COLO829 (cell line): ENCODE data around the gene SLC28A2.
A peak's percentile ranks its signal among the peaks of the same experiment; 100 is the strongest.
"Not testable (repeated sequence)": the region's sequence is repeated elsewhere in the genome, so short reads cannot be mapped to it uniquely, and the experiment has no call there.

Experiments used
- DNase-seq: peaks from one replicate; pipeline ENCODE4 v3.0.0; 2012; ENCODE audit warnings: low spot score

Gene SLC28A2

DNA sequence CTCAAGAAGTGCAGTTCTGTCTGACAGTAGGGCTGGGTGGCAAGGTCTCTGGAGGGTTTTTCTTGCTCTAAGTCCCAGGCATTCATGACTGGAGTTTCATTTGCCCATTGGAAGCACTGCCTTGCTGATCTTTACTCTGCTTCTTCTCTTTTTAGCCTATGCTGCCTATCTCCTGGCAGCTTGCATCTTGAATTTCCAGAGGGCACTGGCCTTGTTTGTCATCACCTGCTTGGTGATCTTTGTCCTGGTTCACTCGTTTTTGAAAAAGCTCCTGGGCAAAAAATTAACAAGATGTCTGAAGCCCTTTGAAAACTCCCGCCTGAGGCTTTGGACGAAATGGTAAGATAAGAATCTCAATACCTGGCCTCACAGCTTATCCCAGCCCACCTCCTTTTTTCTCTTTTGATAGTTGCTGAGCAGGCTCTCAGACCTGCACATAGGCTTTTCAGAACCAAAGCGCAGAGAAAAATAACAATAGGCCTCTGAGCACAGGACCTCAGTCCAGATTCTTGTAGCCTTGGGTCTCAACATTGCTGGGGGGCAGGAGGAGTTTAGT lies 10.9 kb downstream of the SLC28A2 start:
- DNase-seq, result no peak

DNA sequence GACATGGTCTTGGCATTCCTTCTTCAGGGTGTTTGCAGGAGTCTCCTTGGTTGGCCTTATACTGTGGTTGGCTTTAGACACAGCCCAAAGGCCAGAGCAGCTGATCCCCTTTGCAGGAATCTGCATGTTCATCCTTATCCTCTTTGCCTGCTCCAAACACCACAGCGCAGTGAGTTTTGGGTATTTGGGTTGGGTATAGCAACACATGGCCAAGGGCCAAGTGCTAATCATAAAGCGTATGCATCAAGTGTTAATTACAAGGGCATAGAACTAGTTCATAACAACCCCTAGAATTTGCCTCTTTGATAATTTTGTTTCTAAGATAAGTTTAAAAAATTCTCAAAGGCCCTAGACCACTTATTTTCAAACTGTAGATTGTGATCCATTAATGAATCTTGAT lies 11.8 kb downstream of the SLC28A2 start:
- no peak for DNase-seq

DNA sequence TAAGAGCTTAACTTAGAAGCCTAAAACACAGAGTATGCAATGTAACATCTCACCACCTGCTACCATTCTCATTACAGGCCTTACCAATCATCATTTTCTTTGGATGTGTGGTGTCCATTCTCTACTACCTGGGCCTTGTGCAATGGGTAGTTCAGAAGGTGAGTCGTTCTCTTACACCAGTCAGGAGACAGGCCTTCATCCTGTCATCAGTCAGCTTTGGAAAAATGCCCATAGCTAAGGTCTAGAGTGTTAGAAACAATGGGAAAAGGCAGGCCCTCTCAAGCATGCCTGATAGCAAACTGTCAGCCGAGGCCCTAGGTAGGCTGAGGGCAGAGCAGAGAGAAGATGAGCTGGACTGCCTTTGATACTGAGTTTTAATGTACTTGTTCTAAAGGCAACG lies 13.5 kb downstream of the SLC28A2 start:
- DNase-seq, result no peak

DNA sequence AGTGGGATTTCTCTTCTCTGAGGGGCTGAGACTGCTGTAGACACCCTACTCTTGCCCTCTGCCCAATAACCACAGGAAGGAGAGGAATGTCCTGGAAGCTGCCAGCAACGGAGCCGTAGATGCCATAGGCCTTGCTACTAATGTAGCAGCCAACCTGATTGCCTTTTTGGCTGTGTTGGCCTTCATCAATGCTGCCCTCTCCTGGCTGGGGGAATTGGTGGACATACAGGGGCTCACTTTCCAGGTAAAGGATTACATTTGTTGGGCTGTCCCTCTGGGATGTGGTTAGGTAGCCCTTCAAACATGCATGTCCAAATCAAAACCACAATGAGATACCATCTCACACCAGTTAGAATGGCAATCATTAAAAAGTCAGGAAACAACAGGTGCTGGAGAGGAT lies 16.1 kb downstream of the SLC28A2 start:
- no peak for DNase-seq

DNA sequence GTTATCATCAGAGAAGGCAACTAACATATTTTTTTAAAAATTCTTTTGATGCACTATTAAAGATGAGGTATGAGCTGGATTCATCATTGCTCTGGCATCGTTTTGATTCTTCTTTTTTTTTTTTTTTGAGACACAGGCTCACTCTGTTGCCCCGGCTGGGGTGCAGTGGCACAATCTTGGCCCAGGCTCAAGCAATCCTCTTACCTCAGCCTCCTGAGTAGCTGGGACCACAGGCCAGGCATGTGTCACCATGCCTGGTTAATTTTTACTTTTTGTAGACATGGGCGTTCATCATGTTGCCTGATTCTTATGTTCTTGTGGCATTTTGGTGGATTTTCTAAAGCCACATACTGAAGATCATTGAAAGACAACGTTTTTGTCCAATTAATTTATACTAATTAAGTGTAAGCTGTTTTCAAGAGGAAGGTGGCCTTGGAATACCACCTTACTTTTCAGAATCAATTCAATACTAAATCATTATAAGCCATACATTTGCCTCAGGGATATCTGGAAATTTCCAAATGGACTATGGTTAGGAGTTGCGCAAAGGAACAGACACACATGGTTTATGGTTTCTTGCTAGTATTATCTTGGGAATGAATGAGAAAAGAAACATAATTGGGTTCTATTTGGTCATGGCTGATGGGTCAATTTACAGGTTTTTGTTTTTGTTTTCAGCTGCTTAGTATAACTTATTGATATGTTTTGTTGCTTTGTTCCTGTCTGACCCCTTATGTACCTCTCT lies 22.8 kb downstream of the SLC28A2 start:
- DNase-seq, result no peak

DNA sequence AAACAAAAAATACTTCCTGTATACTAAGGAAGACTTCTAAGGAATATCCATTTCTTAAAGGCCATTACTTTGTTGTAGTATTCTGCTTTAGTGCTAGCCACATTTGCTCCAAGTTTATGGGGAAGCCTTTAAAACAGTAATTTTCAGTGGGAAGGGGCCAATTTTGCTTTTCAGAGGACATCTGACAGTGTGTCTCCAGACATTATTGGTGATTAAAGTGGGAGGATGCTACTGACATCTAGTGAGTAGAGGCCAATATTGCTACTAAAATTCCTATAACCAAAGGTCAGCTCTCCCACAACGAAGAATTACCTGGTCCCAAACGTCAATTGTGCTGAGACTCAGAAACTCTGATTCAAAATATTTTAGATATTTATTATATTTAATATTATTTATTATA lies 24.8 kb downstream of the SLC28A2 start:
- DNase-seq, result peak; percentile 14

DNA sequence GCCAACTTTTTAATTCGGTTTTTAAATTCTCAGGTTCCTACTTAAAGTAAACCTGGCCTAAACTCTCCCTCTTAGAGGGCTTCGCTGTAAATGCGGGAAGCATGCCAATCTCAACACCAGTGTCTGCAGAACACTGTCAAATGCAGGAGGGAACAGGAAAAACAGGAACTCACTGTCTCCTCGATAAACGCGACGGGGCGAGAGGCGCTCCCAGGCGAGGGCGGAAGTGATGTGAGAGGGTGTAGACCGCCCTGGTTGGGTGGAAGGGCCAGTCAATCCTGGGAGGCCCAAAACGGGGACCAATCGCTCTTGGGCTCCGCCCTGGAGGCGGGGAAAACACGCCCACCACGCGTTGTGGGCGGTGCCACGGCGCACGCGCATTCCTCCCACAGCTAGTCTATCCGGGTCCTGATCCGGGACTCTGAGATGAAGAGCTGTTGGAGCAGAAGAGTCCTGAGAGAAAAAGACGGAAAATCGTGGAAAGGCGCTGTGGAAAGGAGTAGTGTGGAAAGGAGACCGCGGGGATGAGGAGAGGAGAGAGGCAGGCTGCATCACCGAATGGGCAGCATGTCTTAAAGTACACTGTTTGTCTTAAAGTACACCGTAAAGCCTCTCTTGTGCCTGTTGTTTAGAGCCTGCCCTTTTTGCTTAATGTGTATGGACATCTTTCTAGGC lies 27.1 kb downstream of the SLC28A2 start:
- peak; percentile 95 for DNase-seq

DNA sequence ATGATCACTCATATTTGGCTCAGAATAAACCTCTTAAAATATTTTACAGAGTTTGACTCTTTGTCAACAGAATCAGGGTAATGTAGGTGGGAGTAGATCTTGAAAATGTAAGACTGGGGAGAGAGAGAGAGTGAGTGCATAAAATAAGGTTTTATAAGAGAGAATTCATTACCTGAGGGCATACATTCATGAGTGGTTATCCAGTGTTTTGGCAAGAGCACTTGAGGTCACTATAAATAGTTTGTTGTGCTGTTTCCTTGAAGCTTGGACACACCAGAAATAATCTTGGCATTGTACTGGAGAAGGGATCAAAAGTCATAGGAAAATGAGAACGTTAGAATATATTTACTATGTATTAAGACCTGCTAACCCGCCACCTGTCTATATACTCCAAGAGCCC lies 33.4 kb downstream of the SLC28A2 start:
- DNase-seq, result no peak

DNA sequence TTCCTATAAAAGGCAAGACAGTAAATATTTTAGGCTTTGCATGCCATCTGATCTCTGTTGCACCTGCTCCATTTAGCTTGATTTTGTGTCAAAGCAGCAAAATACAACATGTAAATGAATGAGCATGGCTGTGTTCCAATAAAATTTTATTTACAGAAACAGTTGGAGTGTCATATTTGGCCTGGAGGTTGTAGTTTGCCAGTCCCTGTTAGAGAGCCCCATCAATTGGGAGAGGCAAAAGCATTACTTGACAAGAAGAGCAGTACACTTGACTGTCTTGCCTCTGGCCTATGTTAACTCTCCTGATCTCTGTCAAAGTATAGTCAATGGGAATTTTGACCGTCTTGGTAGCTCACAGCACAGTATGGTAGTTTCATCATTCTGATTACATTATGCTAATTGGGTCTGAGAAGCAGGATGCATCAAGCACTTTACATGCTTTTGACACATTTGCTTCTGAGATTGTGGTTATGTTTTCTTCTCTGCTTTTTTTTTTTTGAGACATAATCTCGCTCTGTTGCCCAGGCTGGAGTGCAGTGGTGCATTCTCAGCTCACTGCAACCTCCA lies 35.4 kb downstream of the SLC28A2 start:
- DNase-seq, result no peak

DNA sequence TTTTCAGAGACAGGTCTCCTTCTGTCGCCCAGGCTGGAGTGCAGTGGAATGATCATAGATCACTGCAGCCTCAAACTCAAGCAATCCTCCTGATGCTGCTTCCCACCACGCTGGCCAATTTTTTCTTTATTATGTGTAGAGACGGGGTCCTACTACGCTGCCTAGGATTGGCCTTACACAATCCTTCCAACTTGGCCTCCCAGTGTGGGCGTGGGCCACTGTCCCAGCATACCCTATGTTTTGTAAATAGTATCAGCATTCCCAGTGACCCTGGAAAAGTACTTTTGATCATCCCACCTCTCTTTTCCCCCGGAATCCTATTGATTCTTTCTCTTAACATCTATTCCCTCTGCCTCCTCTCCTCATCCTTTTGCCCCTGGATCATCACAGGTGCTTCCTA lies 36.9 kb downstream of the SLC28A2 start:
- no peak for DNase-seq

DNA sequence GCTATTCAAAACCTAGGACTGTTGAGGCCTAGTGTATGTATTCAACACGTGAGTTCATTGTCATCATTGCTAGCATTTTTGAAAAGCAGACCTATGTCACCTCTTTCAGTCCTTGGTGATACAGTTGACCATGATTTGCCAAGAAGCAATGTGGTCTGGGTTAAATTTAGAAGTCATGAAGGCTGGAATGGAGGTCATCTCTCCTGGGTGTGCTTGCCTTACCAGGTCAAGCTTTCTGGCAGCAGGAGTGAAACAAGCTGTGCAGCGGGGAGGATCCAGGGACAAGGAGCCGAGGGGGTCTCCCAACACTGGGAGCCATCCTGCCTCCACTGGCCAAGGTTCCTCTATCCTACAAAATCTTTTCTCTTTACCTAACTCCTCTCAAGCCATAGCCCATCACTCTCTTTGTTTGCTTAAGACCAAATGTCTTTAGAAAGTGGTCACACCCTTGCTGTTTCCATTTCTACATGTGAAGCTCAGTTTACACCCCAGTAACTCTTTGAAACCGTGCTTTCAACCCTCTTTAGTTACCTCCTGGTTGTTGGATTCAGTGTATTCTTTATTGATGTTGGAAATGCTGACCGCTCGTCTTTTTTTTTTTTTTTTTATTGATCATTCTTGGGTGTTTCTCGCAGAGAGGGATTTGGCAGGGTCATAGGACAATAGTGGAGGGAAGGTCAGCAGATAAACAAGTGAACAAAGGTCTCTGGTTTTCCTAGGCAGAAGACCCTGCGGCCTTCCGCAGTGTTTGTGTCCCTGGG lies 40.0 kb downstream of the SLC28A2 start:
- DNase-seq, result no peak

DNA sequence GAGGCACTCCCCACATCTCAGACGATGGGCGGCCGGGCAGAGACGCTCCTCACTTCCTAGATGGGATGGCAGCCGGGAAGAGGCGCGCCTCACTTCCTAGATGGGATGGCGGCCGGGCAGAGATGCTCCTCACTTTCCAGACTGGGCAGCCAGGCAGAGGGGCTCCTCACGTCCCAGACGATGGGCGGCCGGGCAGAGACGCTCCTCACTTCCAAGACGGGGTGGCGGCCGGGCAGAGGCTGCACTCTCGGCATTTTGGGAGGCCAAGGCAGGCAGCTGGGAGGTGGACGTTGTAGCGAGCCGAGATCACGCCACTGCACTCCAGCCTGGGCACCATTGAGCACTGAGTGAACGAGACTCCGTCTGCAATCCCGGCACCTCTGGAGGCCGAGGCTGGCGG lies 41.3 kb downstream of the SLC28A2 start:
- not testable (repeated sequence) for DNase-seq

DNA sequence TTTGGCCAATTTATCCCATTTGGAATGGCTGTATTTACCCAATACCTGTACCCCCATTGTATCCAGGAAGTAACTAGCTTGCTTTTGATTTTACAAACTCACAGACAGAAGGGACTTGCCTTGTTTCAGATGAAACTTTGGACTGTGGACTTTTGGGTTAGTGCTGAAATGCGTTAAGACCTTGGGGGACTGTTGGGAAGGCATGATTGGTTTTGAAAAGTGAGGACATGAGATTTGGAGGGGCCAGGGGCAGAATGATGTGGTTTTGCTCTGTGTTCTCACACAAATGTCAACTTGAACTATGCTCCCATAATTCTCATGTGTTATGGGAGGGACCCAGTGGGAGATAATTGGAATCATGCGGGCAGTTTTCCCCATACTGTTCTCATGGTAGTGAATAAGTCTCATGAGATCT lies 46.9 kb downstream of the SLC28A2 start:
- not testable (repeated sequence) for DNase-seq

DNA sequence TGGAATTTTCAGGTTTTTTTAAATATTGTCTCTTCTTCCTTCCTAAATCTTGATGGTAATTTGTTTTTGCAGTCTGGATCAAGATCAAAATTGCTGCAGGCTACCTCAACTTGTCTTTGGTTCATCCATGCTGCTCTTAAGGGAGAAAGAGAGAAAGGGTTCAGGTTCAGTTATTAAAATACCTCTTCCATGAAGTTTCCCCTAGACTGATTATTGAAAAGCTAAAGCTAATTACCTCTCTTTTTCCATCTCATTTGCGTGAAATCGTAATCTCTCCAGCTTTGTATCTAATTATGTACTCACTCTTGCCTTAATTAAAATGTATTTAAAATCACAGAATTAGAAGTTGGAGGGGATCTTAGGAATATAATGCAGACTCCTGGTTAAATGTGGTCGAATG lies 52.7 kb downstream of the SLC28A2 start:
- DNase-seq, result no peak

DNA sequence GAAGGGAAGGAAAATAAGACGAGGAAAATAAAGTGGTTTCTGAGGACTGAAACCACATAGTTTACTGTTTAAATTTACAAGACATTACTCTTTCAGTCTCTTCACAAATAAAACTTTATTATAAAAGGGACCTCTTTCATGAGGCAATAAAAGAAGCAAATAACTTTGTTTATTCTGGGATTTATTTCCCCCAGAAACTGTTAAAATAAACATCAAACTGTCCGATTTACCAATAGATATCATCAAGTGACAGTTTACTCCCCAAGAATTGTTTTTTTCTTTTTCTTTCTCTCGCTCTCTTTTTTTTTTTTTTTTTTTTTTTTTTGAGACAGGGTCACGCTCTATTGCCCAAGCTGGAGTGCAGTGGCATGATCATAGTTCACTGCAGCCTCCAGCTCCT lies 54.1 kb downstream of the SLC28A2 start:
- DNase-seq, result no peak

DNA sequence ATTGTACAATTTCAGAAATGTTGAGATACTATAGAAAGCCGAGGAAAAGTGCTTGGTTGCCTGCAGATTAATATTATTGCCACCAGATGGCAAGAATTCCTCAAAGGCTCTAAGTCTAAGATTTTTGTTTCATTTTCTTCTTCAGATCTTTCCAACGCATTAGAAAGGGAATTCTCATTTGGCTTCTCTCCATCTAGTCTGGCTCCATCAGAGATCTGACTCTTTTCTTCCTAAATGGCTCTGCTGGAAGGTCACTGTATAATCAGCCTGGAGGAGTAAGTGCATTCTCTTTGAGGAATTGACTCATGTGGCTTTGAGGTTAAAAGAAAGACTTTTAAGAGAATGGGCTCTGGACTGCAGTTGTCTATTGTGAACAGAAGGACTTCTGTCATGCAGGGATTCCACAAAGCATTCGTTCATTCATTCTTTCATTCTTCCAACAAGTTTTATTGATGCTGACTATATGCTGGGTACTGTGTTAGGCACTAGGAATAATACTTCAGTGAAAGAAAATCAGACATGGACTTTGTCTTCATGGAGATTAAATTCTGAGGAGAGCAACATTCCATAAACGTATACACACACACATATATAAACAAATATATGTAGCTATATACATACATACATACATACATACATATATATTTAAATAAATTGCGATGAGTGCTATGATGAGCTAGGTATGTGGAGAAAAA lies 55.3 kb downstream of the SLC28A2 start:
- DNase-seq, result peak; percentile 78

DNA sequence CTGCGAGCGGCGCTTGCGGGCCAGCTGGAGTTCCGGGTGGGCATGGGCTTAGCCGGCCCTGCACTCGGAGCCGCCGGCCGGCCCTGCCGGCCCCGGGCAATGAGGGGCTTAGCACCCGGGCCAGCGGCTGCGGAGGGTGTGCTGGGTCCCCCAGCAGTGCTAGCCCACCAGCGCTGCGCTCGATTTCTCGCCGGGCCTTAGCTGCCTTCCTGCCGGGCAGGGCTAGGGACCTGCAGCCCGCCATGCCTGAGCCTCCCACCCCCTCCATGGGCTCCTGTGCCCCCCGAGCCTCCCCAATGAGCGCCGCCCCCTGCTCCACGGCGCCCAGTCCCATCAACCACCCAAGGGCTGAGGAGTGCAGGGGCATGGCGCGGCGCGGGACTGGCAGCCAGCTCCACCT lies 62.1 kb downstream of the SLC28A2 start:
- not testable (repeated sequence) for DNase-seq

DNA sequence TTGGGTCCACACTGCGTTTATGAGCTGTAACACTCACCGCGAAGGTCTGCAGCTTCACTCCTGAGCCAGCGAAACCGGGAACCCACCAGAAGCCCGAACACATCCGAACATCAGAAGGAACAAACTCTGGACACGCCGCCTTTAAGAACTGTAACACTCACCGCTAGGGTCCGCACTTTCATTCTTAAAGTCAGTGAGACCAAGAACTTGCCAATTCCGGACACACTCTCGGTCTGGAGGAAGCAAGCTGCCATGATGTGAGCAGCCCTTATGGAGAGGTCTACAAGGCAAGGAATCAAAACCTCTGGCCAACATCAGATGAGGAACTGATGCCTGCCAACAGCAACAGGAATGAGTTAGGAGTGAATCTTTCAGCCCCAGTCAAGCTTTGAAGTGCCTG lies 62.9 kb downstream of the SLC28A2 start:
- DNase-seq, result no peak

DNA sequence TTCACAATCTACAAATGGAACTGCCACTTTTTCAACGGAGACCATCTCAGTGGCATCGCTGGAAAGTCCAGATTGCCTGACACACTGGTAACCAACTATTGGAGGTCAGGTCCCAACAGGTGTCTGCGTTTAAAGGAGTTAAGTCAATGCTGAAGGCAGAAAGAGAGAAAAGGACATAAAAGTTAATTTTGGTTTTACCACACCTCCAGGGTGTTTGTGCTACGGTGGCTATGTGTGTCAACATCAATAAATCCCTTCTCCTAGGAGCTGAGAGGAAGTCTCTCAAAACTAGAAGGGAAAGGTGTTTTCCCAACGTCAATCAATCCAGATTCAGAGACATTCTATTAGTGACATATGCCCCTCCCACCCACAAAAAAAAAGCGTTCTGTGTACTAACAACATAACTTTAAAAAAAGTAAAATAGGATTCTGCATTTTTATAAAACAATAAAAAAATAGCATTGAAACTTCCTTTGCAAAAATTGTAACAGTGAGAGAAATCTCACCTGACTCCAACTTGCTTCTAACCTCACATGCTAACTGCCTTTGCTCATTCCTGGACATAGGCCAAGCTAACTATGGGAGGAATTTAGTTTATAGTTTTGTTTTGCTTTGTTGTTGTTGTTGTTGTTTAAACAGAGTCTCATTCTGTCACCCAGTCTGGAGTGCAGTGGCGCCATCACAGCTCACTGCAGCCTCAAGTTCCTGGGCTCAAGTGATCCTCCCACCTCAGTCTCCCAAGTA lies 67.6 kb downstream of the SLC28A2 start:
- no peak for DNase-seq

DNA sequence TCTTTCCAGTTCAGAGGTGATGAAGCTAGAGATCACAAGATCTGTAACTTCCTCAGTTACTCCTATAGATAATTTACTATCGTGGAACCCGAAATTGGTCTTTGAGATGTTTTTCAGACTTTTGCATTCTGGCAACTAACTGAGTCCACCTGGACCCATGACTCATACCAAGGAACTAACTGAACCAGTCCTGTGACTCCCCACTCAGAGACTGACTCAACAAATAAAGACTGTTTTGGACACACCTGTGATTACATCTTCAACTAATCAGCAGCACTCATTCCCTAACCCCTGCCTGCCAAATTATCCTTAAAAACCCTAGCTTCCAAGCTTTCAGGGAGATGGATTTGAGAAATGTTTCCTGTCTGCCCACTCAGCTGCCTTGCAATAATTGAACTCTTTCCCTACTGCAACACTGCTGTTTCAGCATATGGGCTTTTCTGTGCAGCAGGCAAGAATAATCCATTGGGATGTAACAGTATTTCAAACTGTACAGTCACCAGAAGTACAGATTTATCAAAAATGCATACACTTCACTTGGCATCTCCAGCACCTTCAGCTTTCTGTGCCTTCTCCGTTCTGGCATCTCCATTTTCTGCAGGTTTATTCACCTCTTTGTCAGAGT lies 68.7 kb downstream of the SLC28A2 start:
- DNase-seq, result no peak

DNA sequence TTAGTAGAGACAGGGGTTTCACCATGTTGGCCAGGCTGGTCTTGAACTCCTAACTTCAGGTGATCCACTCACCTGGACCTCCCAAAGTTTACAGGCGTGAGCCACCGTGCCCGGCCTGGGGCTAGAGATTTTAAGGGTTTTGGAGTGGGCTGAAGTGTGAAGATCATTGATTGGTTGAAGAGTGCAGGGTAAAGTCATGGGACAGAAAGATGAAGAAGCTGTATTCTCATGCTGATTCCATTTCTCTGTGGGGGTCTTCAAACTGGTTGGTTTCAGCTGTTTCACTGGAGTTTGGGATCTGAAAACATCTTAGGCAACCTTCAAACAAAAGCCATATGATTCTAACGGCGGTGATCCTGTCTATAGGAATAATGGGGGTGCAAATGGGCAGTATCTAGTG lies 74.2 kb downstream of the SLC28A2 start:
- DNase-seq, result no peak
